Gastrocnemius medialis (tissue), 4 donors: Measurements from ENCODE around the gene SEPTIN3.

Source experiments
- POLR2A ChIP-seq, 2 donors: fragments of 450-650 bp; IDR thresholded peaks; one replicate each; pipeline ENCODE4 v1.6.1; 2017; ENCODE audit warnings: antibody characterized with exemption in 2 of 2, mild to moderate bottlenecking in 2 of 2, moderate library complexity in 2 of 2
- TF ChIP-seq, protein P1 (sequence below), 5 experiments: fragments of 450-650 bp in 3 of 5; fragments of 200-600 bp in 2 of 5; sonication (generic) in 2 of 5; IDR thresholded peaks in 4 of 5; conservative IDR thresholded peaks in 1 of 5; 1 replicate in 4 of 5; 2 replicates in 1 of 5; pipeline ENCODE4 v1.5.1; 2016 to 2019; ENCODE audit warnings: antibody characterized with exemption in 5 of 5, mild to moderate bottlenecking in 3 of 5, moderate library complexity in 3 of 5

DNA sequence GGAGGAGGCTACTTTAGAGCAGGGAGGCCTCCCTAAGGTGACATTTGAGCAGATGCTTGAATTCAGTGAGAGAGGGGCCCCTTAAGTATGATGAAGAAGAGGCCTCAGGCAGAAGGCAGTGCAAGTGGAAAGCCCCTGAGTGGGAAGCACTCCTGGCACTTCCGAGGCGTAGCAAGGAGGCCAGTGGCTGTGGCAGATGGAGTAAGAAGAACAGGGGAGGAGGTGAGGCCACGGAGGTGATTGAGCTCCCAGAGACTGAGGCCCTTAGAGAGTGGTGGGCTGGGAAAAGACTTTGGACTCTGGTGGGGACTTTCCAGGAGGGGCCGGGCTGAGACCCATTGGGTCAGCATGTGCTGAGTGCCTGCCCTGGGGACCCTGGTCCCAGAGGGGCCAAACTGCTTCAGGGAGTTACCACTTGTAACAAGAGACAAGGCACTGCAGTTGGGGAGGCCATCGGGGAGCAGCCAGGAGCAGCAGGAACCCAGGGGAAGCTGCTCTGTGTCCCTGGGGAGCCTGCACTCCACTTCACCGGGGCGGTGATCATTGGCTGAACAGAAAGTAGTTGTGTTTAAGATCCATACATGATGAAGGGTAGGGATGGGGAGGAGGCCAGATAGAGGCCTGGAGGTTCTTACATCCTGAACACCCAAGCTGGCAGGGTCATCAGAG is 19.8 kb upstream of the SEPTIN3 start:
- TF ChIP-seq, protein P1, sequence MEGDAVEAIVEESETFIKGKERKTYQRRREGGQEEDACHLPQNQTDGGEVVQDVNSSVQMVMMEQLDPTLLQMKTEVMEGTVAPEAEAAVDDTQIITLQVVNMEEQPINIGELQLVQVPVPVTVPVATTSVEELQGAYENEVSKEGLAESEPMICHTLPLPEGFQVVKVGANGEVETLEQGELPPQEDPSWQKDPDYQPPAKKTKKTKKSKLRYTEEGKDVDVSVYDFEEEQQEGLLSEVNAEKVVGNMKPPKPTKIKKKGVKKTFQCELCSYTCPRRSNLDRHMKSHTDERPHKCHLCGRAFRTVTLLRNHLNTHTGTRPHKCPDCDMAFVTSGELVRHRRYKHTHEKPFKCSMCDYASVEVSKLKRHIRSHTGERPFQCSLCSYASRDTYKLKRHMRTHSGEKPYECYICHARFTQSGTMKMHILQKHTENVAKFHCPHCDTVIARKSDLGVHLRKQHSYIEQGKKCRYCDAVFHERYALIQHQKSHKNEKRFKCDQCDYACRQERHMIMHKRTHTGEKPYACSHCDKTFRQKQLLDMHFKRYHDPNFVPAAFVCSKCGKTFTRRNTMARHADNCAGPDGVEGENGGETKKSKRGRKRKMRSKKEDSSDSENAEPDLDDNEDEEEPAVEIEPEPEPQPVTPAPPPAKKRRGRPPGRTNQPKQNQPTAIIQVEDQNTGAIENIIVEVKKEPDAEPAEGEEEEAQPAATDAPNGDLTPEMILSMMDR (IDR thresholded peaks at IDR 0.05 in 4 of 5, conservative IDR thresholded peaks at IDR 0.05 in 1 of 5), result no peak
- no peak for TF ChIP-seq POLR2A (IDR thresholded peaks at IDR 0.05)
